ENCODE measurements around the gene ATP5MC2.

- TF ChIP-seq CTCF (conservative IDR thresholded peaks at IDR 0.05), result no peak
- no peak for TF ChIP-seq ZFX (IDR thresholded peaks at IDR 0.05)
Measured at GRCh38 chr12:53677016-53677799, 1.3 kb upstream of the ATP5MC2 start.

Data from C4-2B (cell line).